ENCODE measurements around the gene CBX1. TPM values are rescaled to one million over a fixed set of nuclear protein-coding genes. Genes with fewer than 3 reads are reported as not detected.

Gene CBX1
- total and polyA plus RNA-seq, 4 donors: 17.6 to 43.2 (median 28.9) TPM

DNA sequence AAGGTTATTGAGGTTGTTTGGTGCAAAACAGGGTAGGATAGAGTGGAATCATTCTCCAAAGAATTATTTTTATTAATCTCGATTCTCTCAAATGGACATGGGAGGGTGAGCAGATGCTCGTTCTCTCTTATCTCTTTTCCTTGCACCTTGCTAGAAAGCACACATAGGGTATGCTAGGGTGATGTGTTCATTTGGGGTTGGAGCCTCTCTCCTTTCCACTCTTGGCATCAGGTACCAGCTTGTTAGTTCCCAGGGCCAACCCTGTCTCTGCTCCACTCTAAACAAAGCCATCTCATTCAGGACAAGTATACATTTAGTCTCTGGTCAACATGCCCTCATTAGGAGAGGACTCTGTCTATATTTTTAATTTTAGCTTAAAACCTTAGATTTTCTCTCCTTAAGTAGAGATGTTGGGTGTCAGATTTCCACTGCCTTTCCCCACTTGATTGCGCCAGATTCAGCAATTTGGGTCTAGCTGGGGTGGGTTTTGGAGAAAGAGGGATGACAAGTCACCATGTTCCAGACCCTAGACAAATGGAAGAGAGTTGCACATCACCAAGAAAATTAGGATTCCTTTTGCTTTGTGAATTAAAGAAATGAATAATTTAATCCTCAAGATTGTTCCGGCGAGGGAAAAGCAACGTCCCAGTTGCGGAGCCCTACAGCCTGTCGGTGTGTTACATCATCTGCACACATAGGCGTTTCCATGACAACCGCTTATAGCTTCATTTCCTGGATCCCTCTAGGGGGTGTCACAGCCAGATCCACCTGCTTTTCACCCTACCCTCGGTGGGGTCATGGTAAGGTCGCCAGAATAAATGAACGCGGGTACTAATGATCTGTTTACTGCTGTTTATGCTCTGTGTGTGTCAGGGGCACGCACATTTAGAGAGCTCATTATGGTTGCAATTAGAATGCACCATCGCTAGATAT is 47.8 kb upstream of the CBX1 start:
- H3K36me3 ChIP-seq (ENCODE audit: control insufficient read depth in 4 of 4, insufficient read depth in 4 of 4, low read length in 4 of 4): no peaks in the 10 kb centered on the region
- H3K9ac ChIP-seq (ENCODE audit: insufficient read depth in 1 of 2, low read length in 2 of 2): no peak overlapping the region
- H3K27me3 ChIP-seq (ENCODE audit: control insufficient read depth in 3 of 3, insufficient read depth in 3 of 3, low read length in 2 of 3): peaks cover 0 to 79% (median 49%) of the 10 kb centered on the region in 3 donors
- 53 to 65% methylated on average over 16 of the region's 16 CpGs for WGBS, 2 donors
- no peak overlapping the region for H3K27ac ChIP-seq (ENCODE audit: low read depth in 1 of 2, low read length in 1 of 2)
- no peaks in the 10 kb centered on the region for H3K9me3 ChIP-seq (ENCODE audit: control insufficient read depth in 4 of 4, insufficient read depth in 3 of 4, low read length in 3 of 4)
- TF ChIP-seq, protein P1, sequence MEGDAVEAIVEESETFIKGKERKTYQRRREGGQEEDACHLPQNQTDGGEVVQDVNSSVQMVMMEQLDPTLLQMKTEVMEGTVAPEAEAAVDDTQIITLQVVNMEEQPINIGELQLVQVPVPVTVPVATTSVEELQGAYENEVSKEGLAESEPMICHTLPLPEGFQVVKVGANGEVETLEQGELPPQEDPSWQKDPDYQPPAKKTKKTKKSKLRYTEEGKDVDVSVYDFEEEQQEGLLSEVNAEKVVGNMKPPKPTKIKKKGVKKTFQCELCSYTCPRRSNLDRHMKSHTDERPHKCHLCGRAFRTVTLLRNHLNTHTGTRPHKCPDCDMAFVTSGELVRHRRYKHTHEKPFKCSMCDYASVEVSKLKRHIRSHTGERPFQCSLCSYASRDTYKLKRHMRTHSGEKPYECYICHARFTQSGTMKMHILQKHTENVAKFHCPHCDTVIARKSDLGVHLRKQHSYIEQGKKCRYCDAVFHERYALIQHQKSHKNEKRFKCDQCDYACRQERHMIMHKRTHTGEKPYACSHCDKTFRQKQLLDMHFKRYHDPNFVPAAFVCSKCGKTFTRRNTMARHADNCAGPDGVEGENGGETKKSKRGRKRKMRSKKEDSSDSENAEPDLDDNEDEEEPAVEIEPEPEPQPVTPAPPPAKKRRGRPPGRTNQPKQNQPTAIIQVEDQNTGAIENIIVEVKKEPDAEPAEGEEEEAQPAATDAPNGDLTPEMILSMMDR (IDR thresholded peaks at IDR 0.05; ENCODE audit: control extremely low read depth, extremely low read depth): no peak
- no peak for ATAC-seq (ENCODE audit: insufficient read depth, low FRiP score)
- H3K4me3 ChIP-seq: no peak overlapping the region
- H3K4me1 ChIP-seq (ENCODE audit: control insufficient read depth in 5 of 5, insufficient read depth in 5 of 5, low read length in 5 of 5): no peaks in the 10 kb centered on the region
- peak in 2 of 3 donors; percentile 25 to 55 for DNase-seq

DNA sequence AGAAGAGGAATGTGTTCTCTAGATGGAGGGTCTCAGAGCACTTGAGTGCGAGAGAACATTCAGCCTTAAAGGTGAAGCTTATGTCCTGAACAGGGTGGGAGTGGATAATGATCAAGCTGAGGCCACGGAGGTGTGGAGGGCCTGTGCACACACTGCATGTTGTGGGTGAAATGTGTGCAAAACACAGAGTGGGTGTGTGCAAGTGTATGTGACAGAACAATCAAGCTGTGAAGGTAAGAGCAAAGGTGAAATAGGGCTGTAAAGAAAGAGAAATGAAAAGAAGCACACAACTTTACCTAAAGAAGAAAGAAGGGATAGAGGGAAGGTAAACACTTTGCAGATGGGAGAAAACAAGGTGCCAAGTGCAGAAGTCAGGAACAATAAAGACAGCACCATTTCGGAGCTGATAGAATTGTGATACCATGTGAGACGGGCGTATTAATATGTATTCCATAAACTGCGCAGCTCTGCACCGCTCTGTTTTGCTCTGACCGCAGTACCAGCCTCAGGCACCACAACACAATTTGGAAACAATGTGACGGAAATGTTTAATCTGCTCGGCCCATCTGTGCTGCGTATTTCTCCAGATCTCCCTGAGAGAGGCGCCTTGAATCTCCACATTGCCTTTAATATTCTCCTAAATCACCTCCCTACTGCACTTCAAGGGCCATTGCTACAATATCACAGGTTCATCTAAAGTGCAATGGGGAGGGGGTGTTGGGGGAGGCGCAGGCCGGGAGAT is 46.9 kb upstream of the CBX1 start:
- WGBS, 2 donors: 68 to 73% methylated on average over 14 of the region's 14 CpGs
- no peaks in the 10 kb centered on the region for H3K4me1 ChIP-seq (ENCODE audit: control insufficient read depth in 5 of 5, insufficient read depth in 5 of 5, low read length in 5 of 5)

DNA sequence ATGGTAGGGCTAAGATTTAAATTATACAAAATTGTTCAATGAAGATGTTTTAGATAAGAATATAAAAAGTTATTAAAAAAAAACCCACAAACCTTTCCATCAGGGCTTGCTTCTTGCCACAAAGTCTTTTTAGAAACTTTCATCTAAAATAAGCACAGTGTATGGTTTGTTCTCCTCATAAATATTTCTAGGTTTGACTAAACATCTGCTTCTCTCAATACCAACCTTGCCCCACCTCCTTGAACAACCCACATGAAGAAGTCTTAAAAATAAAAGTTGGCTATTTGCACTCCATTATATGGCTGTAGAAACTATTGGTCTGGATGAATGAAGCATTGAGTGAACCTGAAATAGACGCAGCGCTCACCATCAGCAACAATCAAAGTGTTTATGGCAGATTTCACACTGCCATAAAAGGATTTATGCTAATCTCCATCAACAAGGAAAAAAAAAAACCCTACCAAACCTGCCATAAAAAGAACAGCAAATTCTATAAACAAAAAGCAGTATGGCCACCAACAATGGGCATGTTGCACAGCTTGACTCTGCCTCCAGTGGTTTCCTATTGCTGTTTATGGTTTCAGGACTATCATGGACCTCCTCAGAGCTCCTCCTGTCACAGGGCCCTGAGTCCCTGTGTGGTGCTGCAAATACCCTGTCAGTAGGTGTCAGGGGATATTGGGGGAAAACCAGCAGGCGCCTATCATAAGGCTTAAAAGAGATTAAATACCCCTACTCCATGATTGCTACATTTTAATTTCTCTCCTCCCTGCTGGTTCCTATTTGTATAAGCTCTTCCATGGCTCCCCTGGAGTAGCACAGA is 43.9 kb upstream of the CBX1 start:
- ATAC-seq (ENCODE audit: insufficient read depth, low FRiP score) (no peak), DNase-seq (no peak)
- Histone ChIP-seq H3K27ac (ENCODE audit: low read depth in 1 of 2, low read length in 1 of 2) (no peak overlapping the region), H3K36me3 (ENCODE audit: control insufficient read depth in 4 of 4, insufficient read depth in 4 of 4, low read length in 4 of 4) (no peaks in the 10 kb centered on the region), H3K27me3 (ENCODE audit: control insufficient read depth in 3 of 3, insufficient read depth in 3 of 3, low read length in 2 of 3) (peaks cover 0 to 49% (median 35%) of the 10 kb centered on the region in 3 donors), H3K4me1 (ENCODE audit: control insufficient read depth in 5 of 5, insufficient read depth in 5 of 5, low read length in 5 of 5) (peaks cover 0 to 1% (median 0%) of the 10 kb centered on the region in 5 donors), H3K4me3 (no peak overlapping the region), H3K9me3 (ENCODE audit: control insufficient read depth in 4 of 4, insufficient read depth in 3 of 4, low read length in 3 of 4) (no peaks in the 10 kb centered on the region), H3K9ac (ENCODE audit: insufficient read depth in 1 of 2, low read length in 2 of 2) (no peak overlapping the region)
- TF ChIP-seq, protein P1 (IDR thresholded peaks at IDR 0.05; ENCODE audit: control extremely low read depth, extremely low read depth): no peak
- 96 to 99% methylated on average over 3 of the region's 3 CpGs for WGBS, 2 donors

More for the DNA sequence above, 46.9 kb upstream of the CBX1 start:
- TF ChIP-seq, protein P1 (IDR thresholded peaks at IDR 0.05; ENCODE audit: control extremely low read depth, extremely low read depth): no peak
- Histone ChIP-seq H3K9me3 (ENCODE audit: control insufficient read depth in 4 of 4, insufficient read depth in 3 of 4, low read length in 3 of 4) (no peaks in the 10 kb centered on the region), H3K4me3 (no peak overlapping the region), H3K9ac (ENCODE audit: insufficient read depth in 1 of 2, low read length in 2 of 2) (no peak overlapping the region), H3K27me3 (ENCODE audit: control insufficient read depth in 3 of 3, insufficient read depth in 3 of 3, low read length in 2 of 3) (peaks cover 0 to 79% (median 56%) of the 10 kb centered on the region in 3 donors), H3K36me3 (ENCODE audit: control insufficient read depth in 4 of 4, insufficient read depth in 4 of 4, low read length in 4 of 4) (no peaks in the 10 kb centered on the region), H3K27ac (ENCODE audit: low read depth in 1 of 2, low read length in 1 of 2) (no peak overlapping the region)
- DNase-seq (no peak), ATAC-seq (ENCODE audit: insufficient read depth, low FRiP score) (no peak)
